Measurements from ENCODE around the gene HSPB7.
"Not testable (repeated sequence)": the region's sequence is repeated elsewhere in the genome, so short reads cannot be mapped to it uniquely, and the experiment has no call there.

The HSPB7 gene

GRCh38 chr1:15985611-15986297, 32.1 kb downstream of the HSPB7 start:
- H3K27ac ChIP-seq (replicated peaks; ENCODE audit: low read length), result no peak overlapping the region
- no peak overlapping the region for H3K4me3 ChIP-seq (ENCODE audit: low read length in 2 of 2)
- H2BK5ac ChIP-seq (ENCODE audit: low read length), result no peak overlapping the region
- no peak overlapping the region for H3K14ac ChIP-seq (ENCODE audit: low read length)
- no peak overlapping the region for H3K9ac ChIP-seq (ENCODE audit: low read depth, low read length, poor library complexity)
- no peak overlapping the region for H2BK12ac ChIP-seq (ENCODE audit: low read length)
- H2BK15ac ChIP-seq (ENCODE audit: low read length), result no peak overlapping the region
- H2BK120ac ChIP-seq (ENCODE audit: low read depth, low read length), result no peak overlapping the region
- no peak overlapping the region for H2AFZ ChIP-seq (ENCODE audit: low read length)
- no CpG with 5 or more reads among the region's 5 CpGs for WGBS, 2 donors (ENCODE audit: extremely low coverage in 2 of 2, insufficient read length in 2 of 2, insufficient replicate concordance in 1 of 2)
- peaks cover 0 to 3% (median 0%) of the 10 kb centered on the region in 3 experiments for H3K27me3 ChIP-seq (ENCODE audit: control insufficient read depth in 3 of 3, insufficient read depth in 3 of 3, low read depth in 1 of 3, low read length in 3 of 3)
- DNase-seq (ENCODE audit: low spot score), result no peak
- no peak overlapping the region for H4K91ac ChIP-seq (ENCODE audit: low read depth, low read length, poor library complexity)
- no peak overlapping the region for H2AK5ac ChIP-seq (ENCODE audit: low read depth, low read length)
- peaks cover 3% of the 10 kb centered on the region for H3K79me1 ChIP-seq (ENCODE audit: low read depth, low read length)
- no peak overlapping the region for H4K8ac ChIP-seq (ENCODE audit: low read depth, low read length)
- H3K4ac ChIP-seq (ENCODE audit: low read length), result no peak overlapping the region
- H3K9me3 ChIP-seq (replicated peaks in 1 of 2; ENCODE audit: control insufficient read depth in 2 of 2, insufficient read depth in 1 of 2, low read depth in 1 of 2, low read length in 2 of 2), result peaks cover 0 to 3% of the 10 kb centered on the region in 2 donors
- H3K4me2 ChIP-seq (ENCODE audit: insufficient read depth, low read length, poor library complexity, severe bottlenecking), result no peak overlapping the region
- H3K4me1 ChIP-seq (ENCODE audit: control insufficient read depth in 2 of 2, insufficient read depth in 1 of 2, low read depth in 1 of 2, low read length in 2 of 2), result no peaks in the 10 kb centered on the region
- no peak overlapping the region for H3K23ac ChIP-seq (ENCODE audit: low read depth, low read length, poor library complexity)
- H3K36me3 ChIP-seq (replicated peaks in 1 of 2; ENCODE audit: control insufficient read depth in 2 of 2, insufficient read depth in 2 of 2, low read length in 2 of 2), result no peaks in the 10 kb centered on the region
- no peak overlapping the region for H3K18ac ChIP-seq (ENCODE audit: low read length)

GRCh38 chr1:15983275-15983674, 34.6 kb downstream of the HSPB7 start:
- no peaks in the 10 kb centered on the region for H3K27me3 ChIP-seq (ENCODE audit: control insufficient read depth in 3 of 3, insufficient read depth in 3 of 3, low read depth in 1 of 3, low read length in 3 of 3)
- no peak for DNase-seq (ENCODE audit: low spot score)
- H3K4ac ChIP-seq (ENCODE audit: low read length), result no peak overlapping the region
- no peak overlapping the region for H2AK5ac ChIP-seq (ENCODE audit: low read depth, low read length)
- H2BK12ac ChIP-seq (ENCODE audit: low read length), result no peak overlapping the region
- H3K36me3 ChIP-seq (replicated peaks in 1 of 2; ENCODE audit: control insufficient read depth in 2 of 2, insufficient read depth in 2 of 2, low read length in 2 of 2), result no peaks in the 10 kb centered on the region
- no peaks in the 10 kb centered on the region for H3K4me1 ChIP-seq (ENCODE audit: control insufficient read depth in 2 of 2, insufficient read depth in 1 of 2, low read depth in 1 of 2, low read length in 2 of 2)
- no peak overlapping the region for H2AFZ ChIP-seq (ENCODE audit: low read length)
- no peak overlapping the region for H3K18ac ChIP-seq (ENCODE audit: low read length)
- no peaks in the 10 kb centered on the region for H3K79me1 ChIP-seq (ENCODE audit: low read depth, low read length)
- no CpG with 5 or more reads among the region's 1 CpG for WGBS, 2 donors (ENCODE audit: extremely low coverage in 2 of 2, insufficient read length in 2 of 2, insufficient replicate concordance in 1 of 2)
- H3K4me2 ChIP-seq (ENCODE audit: insufficient read depth, low read length, poor library complexity, severe bottlenecking), result no peak overlapping the region
- H3K27ac ChIP-seq (replicated peaks; ENCODE audit: low read length), result no peak overlapping the region
- no peak overlapping the region for H2BK120ac ChIP-seq (ENCODE audit: low read depth, low read length)
- no peak overlapping the region for H3K4me3 ChIP-seq (ENCODE audit: low read length in 2 of 2)
- peaks cover 0 to 3% of the 10 kb centered on the region in 2 donors for H3K9me3 ChIP-seq (replicated peaks in 1 of 2; ENCODE audit: control insufficient read depth in 2 of 2, insufficient read depth in 1 of 2, low read depth in 1 of 2, low read length in 2 of 2)
- H3K9ac ChIP-seq (ENCODE audit: low read depth, low read length, poor library complexity), result no peak overlapping the region
- H2BK5ac ChIP-seq (ENCODE audit: low read length), result no peak overlapping the region
- H3K14ac ChIP-seq (ENCODE audit: low read length), result no peak overlapping the region
- H4K91ac ChIP-seq (ENCODE audit: low read depth, low read length, poor library complexity), result no peak overlapping the region
- H3K23ac ChIP-seq (ENCODE audit: low read depth, low read length, poor library complexity), result no peak overlapping the region
- no peak overlapping the region for H4K8ac ChIP-seq (ENCODE audit: low read depth, low read length)
- no peak overlapping the region for H2BK15ac ChIP-seq (ENCODE audit: low read length)

GRCh38 chr1:15981679-15982078, 36.2 kb downstream of the HSPB7 start:
- no peak overlapping the region for H2BK12ac ChIP-seq (ENCODE audit: low read length)
- no peak overlapping the region for H2BK15ac ChIP-seq (ENCODE audit: low read length)
- no peaks in the 10 kb centered on the region for H3K27me3 ChIP-seq (ENCODE audit: control insufficient read depth in 3 of 3, insufficient read depth in 3 of 3, low read depth in 1 of 3, low read length in 3 of 3)
- no peak overlapping the region for H3K4ac ChIP-seq (ENCODE audit: low read length)
- H3K9me3 ChIP-seq (replicated peaks in 1 of 2; ENCODE audit: control insufficient read depth in 2 of 2, insufficient read depth in 1 of 2, low read depth in 1 of 2, low read length in 2 of 2), result peaks cover 0 to 4% of the 10 kb centered on the region in 2 donors
- no peak overlapping the region for H2AK5ac ChIP-seq (ENCODE audit: low read depth, low read length)
- H3K18ac ChIP-seq (ENCODE audit: low read length), result no peak overlapping the region
- DNase-seq (ENCODE audit: low spot score), result no peak
- H3K27ac ChIP-seq (replicated peaks; ENCODE audit: low read length), result no peak overlapping the region
- H3K4me2 ChIP-seq (ENCODE audit: insufficient read depth, low read length, poor library complexity, severe bottlenecking), result no peak overlapping the region
- no peak overlapping the region for H3K4me3 ChIP-seq (ENCODE audit: low read length in 2 of 2)
- H3K23ac ChIP-seq (ENCODE audit: low read depth, low read length, poor library complexity), result no peak overlapping the region
- no peak overlapping the region for H2BK5ac ChIP-seq (ENCODE audit: low read length)
- no CpG with 5 or more reads among the region's 3 CpGs for WGBS, 2 donors (ENCODE audit: extremely low coverage in 2 of 2, insufficient read length in 2 of 2, insufficient replicate concordance in 1 of 2)
- no peaks in the 10 kb centered on the region for H3K79me1 ChIP-seq (ENCODE audit: low read depth, low read length)
- peaks cover 0 to under 1% of the 10 kb centered on the region in 2 donors for H3K4me1 ChIP-seq (ENCODE audit: control insufficient read depth in 2 of 2, insufficient read depth in 1 of 2, low read depth in 1 of 2, low read length in 2 of 2)
- no peak overlapping the region for H4K91ac ChIP-seq (ENCODE audit: low read depth, low read length, poor library complexity)
- H4K8ac ChIP-seq (ENCODE audit: low read depth, low read length), result no peak overlapping the region
- H3K9ac ChIP-seq (ENCODE audit: low read depth, low read length, poor library complexity), result no peak overlapping the region
- H3K14ac ChIP-seq (ENCODE audit: low read length), result no peak overlapping the region
- no peaks in the 10 kb centered on the region for H3K36me3 ChIP-seq (replicated peaks in 1 of 2; ENCODE audit: control insufficient read depth in 2 of 2, insufficient read depth in 2 of 2, low read length in 2 of 2)
- no peak overlapping the region for H2BK120ac ChIP-seq (ENCODE audit: low read depth, low read length)
- H2AFZ ChIP-seq (ENCODE audit: low read length), result no peak overlapping the region

GRCh38 chr1:15977947-15978346, 39.9 kb downstream of the HSPB7 start:
- H3K4ac ChIP-seq (ENCODE audit: low read length); H2AK5ac ChIP-seq (ENCODE audit: low read depth, low read length); H4K8ac ChIP-seq (ENCODE audit: low read depth, low read length); H2AFZ ChIP-seq (ENCODE audit: low read length); H3K79me1 ChIP-seq (ENCODE audit: low read depth, low read length); H2BK120ac ChIP-seq (ENCODE audit: low read depth, low read length); H4K91ac ChIP-seq (ENCODE audit: low read depth, low read length, poor library complexity); H3K23ac ChIP-seq (ENCODE audit: low read depth, low read length, poor library complexity); H3K18ac ChIP-seq (ENCODE audit: low read length); H2BK5ac ChIP-seq (ENCODE audit: low read length); H3K4me1 ChIP-seq (ENCODE audit: control insufficient read depth in 2 of 2, insufficient read depth in 1 of 2, low read depth in 1 of 2, low read length in 2 of 2); H3K9me3 ChIP-seq (replicated peaks in 1 of 2; ENCODE audit: control insufficient read depth in 2 of 2, insufficient read depth in 1 of 2, low read depth in 1 of 2, low read length in 2 of 2); H2BK15ac ChIP-seq (ENCODE audit: low read length); H3K27ac ChIP-seq (replicated peaks; ENCODE audit: low read length); H3K14ac ChIP-seq (ENCODE audit: low read length); H3K9ac ChIP-seq (ENCODE audit: low read depth, low read length, poor library complexity); DNase-seq (ENCODE audit: low spot score); H3K4me3 ChIP-seq (ENCODE audit: low read length in 2 of 2); H3K36me3 ChIP-seq (replicated peaks in 1 of 2; ENCODE audit: control insufficient read depth in 2 of 2, insufficient read depth in 2 of 2, low read length in 2 of 2); H3K4me2 ChIP-seq (ENCODE audit: insufficient read depth, low read length, poor library complexity, severe bottlenecking); H2BK12ac ChIP-seq (ENCODE audit: low read length); H3K27me3 ChIP-seq (ENCODE audit: control insufficient read depth in 3 of 3, insufficient read depth in 3 of 3, low read depth in 1 of 3, low read length in 3 of 3): not testable (repeated sequence)
- WGBS, 2 donors (ENCODE audit: extremely low coverage in 2 of 2, insufficient read length in 2 of 2, insufficient replicate concordance in 1 of 2), result no CpG with 5 or more reads among the region's 4 CpGs
